Left ventricle myocardium inferior (tissue), 1 donor: Measurements from ENCODE around the gene OGT. TPM values are rescaled to one million over a fixed set of nuclear protein-coding genes. Genes with fewer than 3 reads are reported as not detected.
"Not testable (repeated sequence)": the region's sequence is repeated elsewhere in the genome, so short reads cannot be mapped to it uniquely, and the experiment has no call there.

Experiments used
- DNase-seq: peaks from one replicate; pipeline ENCODE4 v3.0.0-alpha.2; 2020
- H3K27ac ChIP-seq: fragments of 200-600 bp; replicated peaks from 2 replicates; pipeline ENCODE4 v1.8.0; 2021
- H3K27me3 ChIP-seq: fragments of 200-600 bp; 2 replicates; pipeline ENCODE4 v1.8.0; 2021; ENCODE audit warnings: low read depth
- H3K36me3 ChIP-seq: fragments of 200-600 bp; 2 replicates; pipeline ENCODE4 v1.8.0; 2021
- H3K4me1 ChIP-seq: fragments of 200-600 bp; 2 replicates; pipeline ENCODE4 v1.8.0; 2021
- H3K4me3 ChIP-seq: fragments of 200-600 bp; 2 replicates; pipeline ENCODE4 v1.8.0; 2021; ENCODE audit warnings: mild to moderate bottlenecking, moderate library complexity
- H3K9me3 ChIP-seq: fragments of 200-600 bp; replicated peaks from 2 replicates; pipeline ENCODE4 v1.8.0; 2021
- intact Hi-C: fragments of 100-400 bp; cut with micrococcal nuclease; formaldehyde crosslinking; loops from one replicate; pipeline ENCODE4 v1.11.0; 2022
- total RNA-seq: library from RNA; stranded (reverse); fragmentation: NEBNext Ultra II Directional; extraction: Animal tissue kit (Norgen Biotek cat#: 25700); gene quantifications from one replicate; pipeline ENCODE4 v1.2.1, GENCODE V29; 2021
- TF ChIP-seq, protein P1 (sequence below): fragments of 200-600 bp; IDR thresholded peaks from 2 replicates; pipeline ENCODE4 v1.8.0; 2021; ENCODE audit warnings: antibody characterized with exemption, mild to moderate bottlenecking, borderline replicate concordance
- donor health status: DM: no; HTN: yes; CAD: no; lungs with severe emphysema.

Gene OGT
- total RNA-seq, 1 donor from 2014 or later = 83.8 TPM

DNA sequence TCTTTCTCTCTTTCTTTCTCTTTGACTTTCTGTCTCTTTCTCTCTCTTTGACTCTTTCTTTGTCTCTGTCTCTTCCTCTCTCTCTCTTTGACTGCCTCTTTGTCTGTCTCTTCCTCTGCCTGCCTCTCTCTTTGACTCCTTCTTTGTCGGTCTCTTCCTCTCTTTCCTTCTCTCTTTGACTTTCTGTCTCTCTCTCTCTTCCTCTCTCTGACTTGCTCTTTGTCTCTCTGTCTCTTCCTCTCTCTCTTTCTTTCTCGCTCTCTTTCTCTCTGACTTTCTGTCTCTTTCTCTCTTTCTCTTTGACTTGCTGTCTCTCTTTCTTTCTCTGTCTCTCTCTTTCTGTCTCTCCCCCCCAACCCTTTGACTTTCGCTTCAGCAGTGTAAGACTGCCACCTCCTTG is 36.4 kb upstream of the OGT start:
- TF ChIP-seq, protein P1, sequence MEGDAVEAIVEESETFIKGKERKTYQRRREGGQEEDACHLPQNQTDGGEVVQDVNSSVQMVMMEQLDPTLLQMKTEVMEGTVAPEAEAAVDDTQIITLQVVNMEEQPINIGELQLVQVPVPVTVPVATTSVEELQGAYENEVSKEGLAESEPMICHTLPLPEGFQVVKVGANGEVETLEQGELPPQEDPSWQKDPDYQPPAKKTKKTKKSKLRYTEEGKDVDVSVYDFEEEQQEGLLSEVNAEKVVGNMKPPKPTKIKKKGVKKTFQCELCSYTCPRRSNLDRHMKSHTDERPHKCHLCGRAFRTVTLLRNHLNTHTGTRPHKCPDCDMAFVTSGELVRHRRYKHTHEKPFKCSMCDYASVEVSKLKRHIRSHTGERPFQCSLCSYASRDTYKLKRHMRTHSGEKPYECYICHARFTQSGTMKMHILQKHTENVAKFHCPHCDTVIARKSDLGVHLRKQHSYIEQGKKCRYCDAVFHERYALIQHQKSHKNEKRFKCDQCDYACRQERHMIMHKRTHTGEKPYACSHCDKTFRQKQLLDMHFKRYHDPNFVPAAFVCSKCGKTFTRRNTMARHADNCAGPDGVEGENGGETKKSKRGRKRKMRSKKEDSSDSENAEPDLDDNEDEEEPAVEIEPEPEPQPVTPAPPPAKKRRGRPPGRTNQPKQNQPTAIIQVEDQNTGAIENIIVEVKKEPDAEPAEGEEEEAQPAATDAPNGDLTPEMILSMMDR = no peak
- intact Hi-C loops = no loop called here
- Histone ChIP-seq H3K4me1 (peaks cover 7% of the 10 kb centered on the region), H3K4me3 (no peak overlapping the region), H3K9me3 (no peaks in the 10 kb centered on the region), H3K27ac (no peak overlapping the region), H3K27me3 (no peaks in the 10 kb centered on the region), H3K36me3 (no peaks in the 10 kb centered on the region)
- no peak for DNase-seq

DNA sequence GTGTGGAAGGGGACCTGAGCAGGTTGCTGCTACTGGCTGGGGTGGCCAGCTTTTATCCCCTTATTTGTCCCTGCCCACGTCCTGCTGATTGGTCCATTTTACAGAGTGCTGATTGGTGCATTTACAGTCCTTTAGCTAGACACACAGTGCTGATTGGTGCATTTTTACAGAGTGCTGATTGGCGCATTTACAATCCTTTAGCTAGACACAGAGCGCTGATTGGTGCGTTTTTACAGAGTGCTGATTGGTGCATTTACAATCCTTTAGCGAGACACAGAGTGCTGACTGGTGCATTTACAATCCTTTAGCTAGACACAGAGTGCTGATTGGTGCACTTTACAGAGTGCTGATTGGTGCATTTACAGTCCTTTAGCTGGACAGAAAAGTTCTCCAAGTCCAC is 30.8 kb upstream of the OGT start:
- intact Hi-C loops, H3K4me1 ChIP-seq, H3K27me3 ChIP-seq, H3K4me3 ChIP-seq, H3K36me3 ChIP-seq, H3K9me3 ChIP-seq, DNase-seq, H3K27ac ChIP-seq: not testable (repeated sequence)

DNA sequence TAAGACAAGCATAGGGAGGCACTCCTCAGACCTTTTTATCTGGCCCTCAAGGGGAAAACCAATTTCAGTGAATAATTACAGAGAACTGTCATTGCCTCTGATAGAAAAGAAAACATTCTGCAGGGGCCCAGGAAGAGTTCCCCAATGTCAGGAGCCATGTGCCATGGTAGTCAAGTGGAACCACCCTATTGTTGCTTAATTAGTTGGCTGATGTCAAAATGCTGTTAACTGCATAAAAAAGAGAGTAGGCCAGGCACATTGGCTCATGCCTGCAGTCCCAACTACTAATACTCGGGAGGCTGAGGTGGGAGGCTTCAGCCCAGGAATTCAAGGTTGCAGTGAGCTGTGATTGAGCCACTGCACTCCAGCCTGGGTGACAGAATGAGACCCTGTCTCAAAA is 28.6 kb upstream of the OGT start:
- H3K27me3 ChIP-seq = no peaks in the 10 kb centered on the region
- no peaks in the 10 kb centered on the region for H3K36me3 ChIP-seq
- no peaks in the 10 kb centered on the region for H3K4me1 ChIP-seq
- no peak overlapping the region for H3K27ac ChIP-seq
- no peak overlapping the region for H3K4me3 ChIP-seq
- no peaks in the 10 kb centered on the region for H3K9me3 ChIP-seq
- TF ChIP-seq, protein P1 = no peak
- intact Hi-C loops = no loop called here
- no peak for DNase-seq

DNA sequence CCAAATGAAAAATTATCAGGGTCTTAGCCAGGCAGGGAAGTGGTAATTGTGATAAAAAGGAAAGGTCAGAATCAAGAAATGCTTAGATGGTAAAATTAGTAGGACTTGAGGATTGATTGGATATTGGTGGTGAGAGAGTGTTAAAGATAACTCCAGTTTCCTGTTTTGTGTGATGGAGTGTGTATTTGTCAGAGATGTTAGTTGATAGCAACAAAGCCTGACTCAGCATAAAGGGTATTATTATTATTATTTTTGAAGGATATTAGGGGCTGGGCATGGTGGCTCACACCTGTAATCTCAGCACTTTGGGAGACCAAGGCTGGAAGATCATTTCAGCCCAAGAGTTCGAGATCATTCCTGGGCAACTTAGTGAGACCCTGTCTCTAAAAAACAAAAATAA is 23.6 kb upstream of the OGT start:
- no peak for DNase-seq
- Histone ChIP-seq H3K27me3 (no peaks in the 10 kb centered on the region), H3K27ac (no peak overlapping the region), H3K4me3 (no peak overlapping the region), H3K4me1 (no peaks in the 10 kb centered on the region), H3K9me3 (no peaks in the 10 kb centered on the region), H3K36me3 (no peaks in the 10 kb centered on the region)
- TF ChIP-seq, protein P1 = no peak
- intact Hi-C loops = no loop called here

DNA sequence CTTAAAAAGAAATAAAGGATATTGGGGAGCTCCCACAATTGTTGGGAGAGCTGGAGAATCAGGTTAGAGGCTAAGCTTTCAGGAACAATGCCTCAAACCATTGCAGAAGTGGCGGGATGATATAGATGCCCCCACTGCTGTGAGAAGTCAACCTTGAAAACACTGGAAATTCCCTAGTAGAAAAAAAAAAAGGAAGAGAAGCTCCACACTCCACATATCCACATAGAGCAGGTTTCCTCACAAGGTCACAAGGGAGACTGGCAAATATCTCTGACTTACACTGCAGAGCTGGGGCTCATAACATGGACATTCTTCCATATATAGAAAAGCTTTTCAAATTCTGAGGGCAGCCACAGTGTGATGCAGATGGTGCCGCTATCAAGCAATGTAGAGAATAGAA is 22.7 kb upstream of the OGT start:
- H3K27me3 ChIP-seq = no peaks in the 10 kb centered on the region
- no peak for DNase-seq
- H3K27ac ChIP-seq = no peak overlapping the region
- intact Hi-C loops = no loop called here
- TF ChIP-seq, protein P1 = no peak
- H3K9me3 ChIP-seq = no peaks in the 10 kb centered on the region
- H3K4me3 ChIP-seq = no peak overlapping the region
- H3K4me1 ChIP-seq = no peaks in the 10 kb centered on the region
- H3K36me3 ChIP-seq = no peaks in the 10 kb centered on the region

DNA sequence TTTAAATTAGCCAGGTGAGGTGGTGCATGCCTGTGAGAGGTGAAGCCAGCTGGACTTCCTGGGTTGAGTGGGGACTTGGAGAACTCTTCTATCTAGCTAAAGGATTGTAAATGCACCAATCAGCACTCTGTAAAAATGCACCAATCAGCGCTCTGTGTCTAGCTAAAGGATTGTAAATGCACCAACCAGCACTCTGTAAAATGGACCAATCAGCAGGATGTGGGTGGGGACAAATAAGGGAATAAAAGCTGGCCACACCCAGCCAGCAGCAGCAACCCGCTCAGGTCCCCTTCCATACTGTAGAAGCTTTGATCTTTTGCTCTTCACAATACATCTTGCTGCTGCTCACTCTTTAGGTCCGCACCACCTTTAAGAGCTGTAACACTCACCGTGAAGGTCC is 19.2 kb upstream of the OGT start:
- not testable (repeated sequence) for H3K27ac ChIP-seq, H3K36me3 ChIP-seq, H3K4me3 ChIP-seq

More for the DNA sequence above, 19.2 kb upstream of the OGT start:
- H3K9me3 ChIP-seq, DNase-seq, intact Hi-C loops, H3K4me1 ChIP-seq, H3K27me3 ChIP-seq: not testable (repeated sequence)
